ENCODE measurements around the gene TNFAIP6. TPM values are rescaled to one million over a fixed set of nuclear protein-coding genes. Genes with fewer than 3 reads are reported as not detected.

TNFAIP6 gene
- total and polyA plus RNA-seq, 2 of the 8 experiments (the other 6 are each of a cell fraction or from before 2014, with no cell fraction given): 1.1 to 2.0 TPM

DNA sequence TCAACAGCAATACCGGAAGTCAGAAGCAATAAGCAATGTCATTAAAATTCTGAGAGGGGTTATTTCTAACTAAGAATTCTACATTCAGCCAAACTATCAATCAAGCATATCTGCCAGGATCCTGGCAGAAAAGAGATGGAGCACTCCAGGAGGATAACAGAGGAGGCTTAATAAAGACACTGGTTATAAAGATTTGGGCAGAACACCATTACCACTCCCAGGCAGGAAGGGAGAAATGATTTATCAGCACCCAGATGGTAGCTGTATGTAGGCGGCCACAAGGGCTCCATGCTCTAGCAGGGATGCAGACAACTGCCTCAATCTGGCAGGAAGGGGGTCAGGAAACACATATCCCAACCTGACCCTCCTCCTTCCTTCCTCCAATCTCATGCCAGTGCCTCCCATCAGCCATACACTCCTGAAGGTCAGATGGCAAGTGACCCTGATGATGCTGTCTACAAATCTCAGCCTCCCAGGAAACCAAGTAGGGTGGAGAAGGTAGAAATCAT is 20.5 kb upstream of the TNFAIP6 start:
- H3K4me3 ChIP-seq (ENCODE audit: extremely low read depth in 1 of 4, insufficient read depth in 2 of 4, low read depth in 3 of 4, low read length in 4 of 4): no peak overlapping the region
- H3K23ac ChIP-seq (ENCODE audit: insufficient read length): no peak overlapping the region
- H3K56ac ChIP-seq (replicated peaks; ENCODE audit: insufficient read length, low read depth, low read length): no peak overlapping the region
- peaks cover 3% of the 10 kb centered on the region in 2 experiments; a peak in 1 of 4 replicates for H3K9me3 ChIP-seq (ENCODE audit: insufficient read depth in 2 of 2, low read depth in 1 of 2, low read length in 1 of 2)
- H4K5ac ChIP-seq (ENCODE audit: insufficient read length, low read depth, low read length): no peak overlapping the region
- peaks cover 0 to 12% (median 9%) of the 10 kb centered on the region in 4 experiments; a peak in 4 of 7 replicates for H3K4me1 ChIP-seq (replicated peaks in 1 of 4; ENCODE audit: control insufficient read depth in 3 of 4, insufficient read depth in 4 of 4, low read length in 3 of 4)
- H2AK5ac ChIP-seq (ENCODE audit: low read depth, low read length): peak overlapping the region; percentile 88; the same call in 1 of the 2 replicates
- H2AFZ ChIP-seq (ENCODE audit: low read length): 0 out of 2 replicates have a peak overlapping the region, but pooled peaks have one; percentile 13
- WGBS, 2 experiments (ENCODE audit: extremely low coverage in 1 of 2, insufficient coverage in 1 of 2, insufficient read length in 1 of 2, insufficient replicate concordance in 2 of 2, low coverage in 1 of 2, low lambda C conversion rate in 2 of 2, missing lambda C conversion rate in 1 of 2): 94% methylated on average over 2 of the region's 2 CpGs; no CpG with 5 or more reads in 1 of the 2 experiments
- no peak overlapping the region for H2BK120ac ChIP-seq (replicated peaks; ENCODE audit: low read depth, low read length)
- no peak overlapping the region for H4K8ac ChIP-seq (ENCODE audit: extremely low read depth, insufficient read depth, low read length)
- no peak overlapping the region for H3K4ac ChIP-seq (replicated peaks; ENCODE audit: insufficient read length, low read depth, low read length)
- ChIA-PET CTCF (ENCODE audit: partially characterized antibody) (interaction anchor here (0.6 kb wide), 1 partner anchor 553 kb away, joined by 4 read pairs; no protein-coding TSS in a partner anchor), POLR2A (ENCODE audit: partially characterized antibody) (interaction anchor here (1.2 kb wide), 1 partner anchor 14 kb away, joined by 4 read pairs; no protein-coding TSS in a partner anchor)
- peak overlapping the region; percentile 93; the same call in 1 of the 2 replicates for H2BK15ac ChIP-seq (ENCODE audit: low read length)
- H3K27me3 ChIP-seq (replicated peaks in 1 of 4; ENCODE audit: control insufficient read depth in 3 of 4, extremely low read depth in 1 of 4, insufficient read depth in 3 of 4, low read length in 3 of 4): no peaks in the 10 kb centered on the region
- H3K27ac ChIP-seq (ENCODE audit: low read depth, low read length): no peak overlapping the region
- no peak overlapping the region for H2BK5ac ChIP-seq (ENCODE audit: low read depth, low read length)
- H3K36me3 ChIP-seq (ENCODE audit: control insufficient read depth in 2 of 4, insufficient read depth in 4 of 4, low read length in 3 of 4): no peaks in the 10 kb centered on the region
- FAIRE-seq (no peak), DNase-seq (ENCODE audit: low read depth in 1 of 2, low spot score in 2 of 2) (no peak)
- H3K18ac ChIP-seq (ENCODE audit: extremely low read depth, low read length): no peak overlapping the region
- H2BK12ac ChIP-seq (ENCODE audit: low read depth, low read length): peak overlapping the region; percentile 89; the same call in 1 of the 2 replicates
- peaks cover 3% of the 10 kb centered on the region; the same call in 1 of the 2 replicates for H3K23me2 ChIP-seq (ENCODE audit: low read depth, low read length)
- no peaks in the 10 kb centered on the region for H3K79me2 ChIP-seq (ENCODE audit: control insufficient read depth in 1 of 2, insufficient read depth in 2 of 2, low read length in 2 of 2)
- H4K20me1 ChIP-seq (replicated peaks in 1 of 2; ENCODE audit: control insufficient read depth in 1 of 2, insufficient read depth in 2 of 2, low read length in 2 of 2): no peaks in the 10 kb centered on the region
- H3K9ac ChIP-seq (replicated peaks in 1 of 4; ENCODE audit: extremely low read depth in 1 of 4, low read depth in 3 of 4, low read length in 3 of 4): no peak overlapping the region
- no peak overlapping the region for H4K91ac ChIP-seq (replicated peaks; ENCODE audit: insufficient read length, low read length)
- no peak overlapping the region for H3K4me2 ChIP-seq (ENCODE audit: insufficient read depth in 1 of 2, low read depth in 2 of 2, low read length in 2 of 2)
- no peak overlapping the region for H3K14ac ChIP-seq (ENCODE audit: insufficient read length)
- 0 out of 2 replicates have a peak overlapping the region, but pooled peaks have one; percentile 55 for H2BK20ac ChIP-seq (ENCODE audit: low read length)
- 0 out of 2 replicates have a peak, but pooled peaks cover 2% of the 10 kb centered on the region for H3K79me1 ChIP-seq (ENCODE audit: low read depth, low read length)
- TF ChIP-seq CHD1 (IDR thresholded peaks at IDR 0.05; ENCODE audit: low read depth, low read length): no peak
- TF ChIP-seq, protein P1, sequence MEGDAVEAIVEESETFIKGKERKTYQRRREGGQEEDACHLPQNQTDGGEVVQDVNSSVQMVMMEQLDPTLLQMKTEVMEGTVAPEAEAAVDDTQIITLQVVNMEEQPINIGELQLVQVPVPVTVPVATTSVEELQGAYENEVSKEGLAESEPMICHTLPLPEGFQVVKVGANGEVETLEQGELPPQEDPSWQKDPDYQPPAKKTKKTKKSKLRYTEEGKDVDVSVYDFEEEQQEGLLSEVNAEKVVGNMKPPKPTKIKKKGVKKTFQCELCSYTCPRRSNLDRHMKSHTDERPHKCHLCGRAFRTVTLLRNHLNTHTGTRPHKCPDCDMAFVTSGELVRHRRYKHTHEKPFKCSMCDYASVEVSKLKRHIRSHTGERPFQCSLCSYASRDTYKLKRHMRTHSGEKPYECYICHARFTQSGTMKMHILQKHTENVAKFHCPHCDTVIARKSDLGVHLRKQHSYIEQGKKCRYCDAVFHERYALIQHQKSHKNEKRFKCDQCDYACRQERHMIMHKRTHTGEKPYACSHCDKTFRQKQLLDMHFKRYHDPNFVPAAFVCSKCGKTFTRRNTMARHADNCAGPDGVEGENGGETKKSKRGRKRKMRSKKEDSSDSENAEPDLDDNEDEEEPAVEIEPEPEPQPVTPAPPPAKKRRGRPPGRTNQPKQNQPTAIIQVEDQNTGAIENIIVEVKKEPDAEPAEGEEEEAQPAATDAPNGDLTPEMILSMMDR (IDR thresholded peaks at IDR 0.05; ENCODE audit: control extremely low read depth in 1 of 3, insufficient read depth in 1 of 3, low read depth in 1 of 3, low read length in 3 of 3): no peak
- no peak for TF ChIP-seq MAFK (IDR thresholded peaks at IDR 0.05; ENCODE audit: low read depth, low read length)
- TF ChIP-seq SP4 (IDR thresholded peaks at IDR 0.05; ENCODE audit: low read length): no peak
- TF ChIP-seq SRF (IDR thresholded peaks at IDR 0.05; ENCODE audit: low read depth, low read length): no peak
- TF ChIP-seq KDM5A (IDR thresholded peaks at IDR 0.05; ENCODE audit: low read length): no peak
- no peak for TF ChIP-seq TAF7 (optimal IDR thresholded peaks at IDR 0.05; ENCODE audit: borderline replicate concordance, low read depth, low read length)
- TF ChIP-seq TBP (IDR thresholded peaks at IDR 0.05; ENCODE audit: low read depth, low read length): no peak
- TF ChIP-seq NANOG (IDR thresholded peaks at IDR 0.05; ENCODE audit: insufficient read depth, low read depth, low read length, poor library complexity, severe bottlenecking): no peak

All from H1 (cell line).